OCI-M1 (cell line): ENCODE data around the gene CNPY4.
A peak's percentile ranks its signal among the peaks of the same experiment; 100 is the strongest.

Experiments
- DNase-seq: peaks from one replicate; lab custom pipeline; 2025; lab: John Stamatoyannopoulos, UW

The CNPY4 gene

GRCh38 chr7:100167912-100168323 lies 48.5 kb downstream of the CNPY4 start:
- DNase-seq, result peak; percentile 90

DNA sequence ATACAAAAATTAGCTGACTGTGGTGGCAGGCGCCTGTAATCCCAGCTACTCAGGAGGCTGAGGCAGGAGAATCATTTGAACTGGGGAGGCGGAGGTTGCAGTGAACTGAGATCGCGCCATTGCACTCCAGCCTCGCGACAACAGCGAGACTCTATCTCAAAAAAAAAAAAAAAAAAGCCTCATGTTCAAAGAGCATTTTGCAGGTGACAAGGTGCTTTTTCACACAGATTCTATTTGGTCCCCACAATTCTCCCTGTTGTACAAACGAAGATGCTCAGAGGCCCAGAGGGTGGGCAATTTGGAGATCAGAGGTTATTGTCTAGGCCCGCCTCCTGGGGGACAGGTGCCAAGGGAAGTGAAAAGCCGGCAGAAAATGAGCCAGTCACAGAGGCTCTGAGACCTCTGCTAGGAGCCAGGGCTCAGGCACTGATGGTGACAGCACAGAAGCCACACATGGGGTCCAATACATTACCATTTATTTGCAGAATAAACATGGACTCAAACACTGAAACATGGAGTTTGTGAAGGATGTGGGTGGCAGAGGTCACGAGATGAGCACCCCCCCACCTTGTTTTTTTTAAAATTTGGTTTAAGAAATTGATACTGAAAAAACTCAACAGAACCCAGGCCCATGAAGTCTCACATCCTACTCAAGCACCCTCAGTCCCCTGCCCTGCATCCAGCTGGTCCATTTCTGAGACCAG lies 49.9 kb downstream of the CNPY4 start:
- no peak for DNase-seq

GRCh38 chr7:100170101-100170897 lies 50.9 kb downstream of the CNPY4 start:
- DNase-seq, result no peak

GRCh38 chr7:100171087-100171681 lies 51.8 kb downstream of the CNPY4 start:
- DNase-seq, result no peak

DNA sequence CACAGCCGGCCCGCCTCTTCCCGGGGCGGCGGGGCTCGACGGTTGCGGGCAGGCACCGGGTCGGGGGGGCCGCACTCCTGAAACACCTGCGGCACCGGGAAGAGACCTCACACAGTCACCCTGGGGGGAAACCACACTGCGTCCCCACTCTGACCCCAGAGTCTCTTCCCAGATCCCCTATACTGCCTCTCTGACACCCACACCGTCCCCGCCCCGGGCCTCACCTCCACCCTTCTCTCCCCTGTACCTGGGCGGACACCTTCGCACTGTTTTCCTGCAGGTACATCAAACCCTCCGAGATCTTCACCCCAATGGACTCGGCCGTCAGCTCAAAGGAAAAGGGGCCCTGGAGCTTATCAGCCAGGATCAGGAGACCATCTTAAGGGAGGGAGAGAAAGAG lies 52.4 kb downstream of the CNPY4 start:
- no peak for DNase-seq

DNA sequence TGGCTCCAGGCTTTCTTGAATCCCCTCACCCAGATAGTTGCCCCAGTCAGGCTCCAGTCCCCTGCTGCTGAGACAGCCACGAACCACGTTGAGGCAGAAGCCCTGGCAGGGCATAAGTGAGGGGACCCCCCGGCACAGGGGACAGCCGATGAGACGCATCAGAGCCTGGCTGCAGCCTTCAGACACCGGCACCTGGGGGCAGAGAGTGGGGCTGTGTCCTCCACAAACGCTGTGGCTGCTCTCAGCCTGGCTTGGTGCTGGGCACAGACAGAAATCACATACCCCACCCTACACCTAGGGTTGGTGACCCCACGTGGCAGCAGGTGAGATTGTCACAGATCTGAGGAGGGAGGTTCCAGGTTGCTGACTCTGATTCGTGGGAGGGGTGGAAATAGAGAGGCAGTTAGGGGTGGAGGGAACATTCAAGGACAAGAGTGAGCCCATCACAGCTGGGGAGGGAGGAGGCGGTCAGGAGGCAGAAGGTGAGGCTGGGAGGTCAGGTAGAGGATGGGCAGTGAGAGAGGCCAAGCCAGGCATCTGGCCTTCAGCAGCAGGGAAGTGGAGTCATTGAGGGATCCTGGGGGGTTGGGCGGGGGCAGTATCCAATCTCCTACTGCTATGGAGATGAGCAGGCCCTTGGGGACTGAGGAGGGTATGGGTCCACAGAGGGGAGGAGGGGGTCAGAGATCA lies 54.5 kb downstream of the CNPY4 start:
- DNase-seq, result no peak

GRCh38 chr7:100174582-100174981 lies 55.1 kb downstream of the CNPY4 start:
- DNase-seq, result no peak
